ENCODE measurements around the gene RASD1.
"Not testable (repeated sequence)": the region's sequence is repeated elsewhere in the genome, so short reads cannot be mapped to it uniquely, and the experiment has no call there.

Gene RASD1

DNA sequence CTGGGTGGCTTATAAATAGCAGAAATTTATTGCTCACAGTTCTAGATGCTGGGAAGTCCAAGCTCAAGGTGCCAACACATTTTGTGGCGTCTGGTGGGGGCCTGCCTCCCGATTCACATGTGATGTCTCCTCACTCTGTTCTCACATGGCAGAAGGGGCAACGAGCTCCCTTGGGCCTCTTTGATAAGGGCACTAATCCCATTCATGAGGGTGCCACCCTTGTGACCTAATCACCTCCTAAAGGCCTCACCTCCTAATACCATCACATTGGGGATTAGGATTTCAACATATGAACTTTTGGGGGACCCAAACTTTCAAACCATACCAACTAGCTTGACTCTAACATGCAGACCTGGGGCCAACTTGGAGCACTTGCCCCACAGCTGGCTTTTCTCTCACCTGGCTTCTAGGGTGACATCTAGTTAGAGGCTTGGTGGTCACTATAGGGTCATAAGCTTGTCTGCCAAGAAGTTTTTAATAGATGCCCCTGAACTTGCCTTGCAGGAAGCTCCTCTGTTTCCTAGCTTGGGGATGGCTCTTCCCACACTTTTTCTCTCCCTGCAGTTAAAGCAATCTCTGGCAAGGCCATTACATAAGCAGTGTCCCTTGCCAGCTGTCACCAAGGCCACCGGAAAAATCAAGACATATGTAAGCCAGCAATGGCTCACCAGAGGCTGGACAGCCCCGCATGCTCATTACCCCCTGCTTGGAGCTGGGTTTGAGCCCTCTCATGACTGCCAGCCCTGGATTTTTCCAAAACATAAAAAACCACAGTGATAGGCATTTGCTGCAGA lies 27.8 kb downstream of the RASD1 start:
- DNase-seq = no peak

DNA sequence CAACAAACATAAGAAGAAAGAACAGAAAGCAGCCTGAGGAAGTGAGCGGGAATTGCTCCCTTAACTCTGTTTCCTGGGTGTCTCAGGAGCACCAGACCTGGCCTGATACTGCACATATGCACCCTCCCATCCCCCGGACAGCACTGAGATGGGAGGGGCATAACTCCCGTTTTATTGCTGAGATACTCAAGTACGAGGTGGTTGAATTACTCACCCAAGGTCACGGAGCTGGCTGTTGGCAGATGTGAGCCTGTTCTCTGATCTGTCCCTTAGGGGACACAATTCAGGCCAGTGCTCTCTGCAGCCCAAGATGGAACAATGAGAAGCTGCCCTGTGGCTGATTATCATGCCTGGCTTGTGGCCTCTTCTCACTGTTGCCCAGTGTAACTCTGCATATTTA lies 28.5 kb downstream of the RASD1 start:
- no peak for DNase-seq

DNA sequence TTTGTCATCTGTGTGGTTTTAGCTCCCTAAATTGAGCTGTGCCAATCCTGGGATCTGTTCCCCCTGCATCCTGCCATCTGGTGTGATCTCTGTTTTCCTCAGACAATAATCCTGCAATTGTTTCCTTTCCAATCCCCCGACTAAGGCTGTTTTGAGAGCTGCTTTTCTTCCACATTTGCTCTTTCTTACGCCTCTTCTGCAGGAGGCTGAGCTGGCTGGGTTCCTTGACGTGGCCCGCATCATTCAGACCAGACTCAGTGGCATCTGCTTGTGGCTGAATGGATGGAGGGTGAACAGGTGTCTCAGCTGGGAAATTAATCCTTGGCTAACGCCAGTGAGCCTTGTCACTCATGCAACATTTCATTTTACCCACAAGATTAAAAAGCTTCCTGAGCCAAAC lies 29.2 kb downstream of the RASD1 start:
- DNase-seq = no peak

DNA sequence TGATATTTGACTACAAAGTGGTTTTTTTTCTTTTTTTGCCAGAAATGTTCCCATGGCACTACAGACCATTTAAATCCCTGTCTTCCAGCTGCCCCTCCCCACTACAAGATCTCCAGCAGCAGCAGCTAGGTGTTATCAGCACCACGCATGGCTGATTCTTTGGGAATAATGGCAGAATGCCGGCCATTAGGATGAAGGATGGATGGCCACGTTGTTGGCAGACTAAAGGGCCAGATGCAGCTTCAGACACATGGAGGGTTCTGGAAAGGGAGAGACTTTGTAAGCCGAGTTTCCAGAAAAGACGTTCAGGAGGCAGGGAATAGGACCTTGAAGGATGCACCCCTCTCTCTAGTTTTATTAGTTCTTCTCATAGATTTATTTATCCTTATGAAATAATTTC lies 29.7 kb downstream of the RASD1 start:
- no peak for DNase-seq

DNA sequence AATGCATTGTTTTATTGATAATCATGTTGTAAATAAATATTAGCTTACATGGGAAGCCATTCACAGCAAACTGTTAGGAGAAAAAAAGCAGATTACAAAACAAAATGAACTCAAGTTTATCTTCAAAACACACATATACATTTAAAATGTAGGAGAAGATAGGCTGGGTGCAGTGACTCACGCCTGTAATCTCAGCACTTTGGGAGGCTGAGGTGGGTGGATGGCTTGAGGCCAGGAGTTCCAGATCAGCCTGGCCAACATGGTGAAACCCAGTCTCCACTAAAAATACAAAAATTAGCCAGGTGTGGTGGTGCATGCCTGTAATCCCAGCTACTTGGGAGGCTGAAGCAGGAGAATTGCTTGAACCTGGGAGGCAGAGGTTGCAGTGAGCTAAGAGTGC lies 30.3 kb downstream of the RASD1 start:
- not testable (repeated sequence) for DNase-seq

DNA sequence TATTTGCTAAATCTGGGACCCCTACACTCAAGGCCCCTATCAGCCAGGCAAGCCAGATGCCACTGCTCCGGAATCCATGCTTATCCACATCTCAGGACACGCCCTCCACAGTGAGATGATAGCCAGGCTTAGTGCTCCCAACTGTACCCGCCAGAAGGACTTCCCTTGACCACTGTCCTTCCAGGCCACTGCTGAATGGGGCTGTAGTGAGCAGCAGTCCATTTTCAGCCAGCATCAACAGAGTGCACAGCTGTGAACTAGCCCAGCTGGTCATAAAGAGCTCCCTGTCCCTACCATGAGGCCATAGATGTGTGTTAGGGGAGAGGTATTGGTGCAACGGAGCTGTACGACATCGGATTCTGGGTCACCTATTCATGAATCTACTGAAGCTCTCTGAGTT lies 32.4 kb downstream of the RASD1 start:
- DNase-seq = no peak

DNA sequence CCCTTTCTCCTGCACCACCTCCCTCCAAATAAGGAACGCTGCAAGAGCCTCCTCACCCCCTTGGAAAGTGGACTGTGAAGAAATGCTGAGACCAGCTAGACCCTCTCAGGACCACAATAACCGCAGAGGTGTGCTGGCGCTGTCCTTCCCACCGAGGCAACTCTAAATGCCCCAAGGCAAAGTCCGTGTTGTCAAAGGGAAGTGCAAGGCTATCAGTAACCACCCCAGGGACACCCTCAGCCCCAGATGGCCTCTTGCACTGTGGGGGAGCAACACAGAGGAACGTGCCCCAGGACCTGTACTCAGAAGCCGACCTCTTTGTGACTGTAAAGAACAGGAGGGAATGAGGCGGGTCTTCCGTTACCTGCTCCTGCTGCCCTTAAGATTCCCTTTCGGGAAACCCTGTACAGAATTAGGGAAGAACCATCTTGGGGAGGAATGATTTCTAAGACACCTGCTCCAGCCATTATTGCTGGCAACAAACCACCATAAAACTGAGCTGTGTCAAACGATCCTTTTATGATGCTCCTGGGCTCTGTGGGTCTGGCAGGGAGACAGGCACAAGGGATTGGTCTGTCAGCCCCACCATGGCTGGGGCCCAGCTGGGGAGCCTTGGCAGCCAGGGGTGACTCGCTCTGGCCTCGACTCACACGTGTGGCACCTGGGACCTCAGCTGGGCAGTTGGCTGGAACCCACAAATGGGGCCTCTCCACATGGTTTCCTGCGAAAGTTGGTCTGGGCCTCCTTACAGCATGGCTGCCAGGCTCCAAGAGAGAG lies 34.0 kb downstream of the RASD1 start:
- DNase-seq = no peak

DNA sequence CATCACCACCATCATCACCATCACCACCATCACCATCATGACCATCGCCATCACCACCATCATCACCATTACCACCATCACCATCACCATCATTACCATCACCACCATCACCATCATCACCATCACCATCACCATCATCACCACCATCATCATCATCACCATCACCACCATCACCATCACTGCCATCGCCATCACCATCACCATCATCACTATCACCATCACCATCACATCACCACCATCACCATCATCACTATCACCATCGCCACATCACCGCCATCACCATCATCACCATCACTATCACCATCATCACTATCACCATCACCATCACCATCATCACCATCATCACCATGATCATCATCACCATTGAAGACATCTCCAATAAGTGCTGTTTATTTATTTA lies 36.2 kb downstream of the RASD1 start:
- no peak for DNase-seq

DNA sequence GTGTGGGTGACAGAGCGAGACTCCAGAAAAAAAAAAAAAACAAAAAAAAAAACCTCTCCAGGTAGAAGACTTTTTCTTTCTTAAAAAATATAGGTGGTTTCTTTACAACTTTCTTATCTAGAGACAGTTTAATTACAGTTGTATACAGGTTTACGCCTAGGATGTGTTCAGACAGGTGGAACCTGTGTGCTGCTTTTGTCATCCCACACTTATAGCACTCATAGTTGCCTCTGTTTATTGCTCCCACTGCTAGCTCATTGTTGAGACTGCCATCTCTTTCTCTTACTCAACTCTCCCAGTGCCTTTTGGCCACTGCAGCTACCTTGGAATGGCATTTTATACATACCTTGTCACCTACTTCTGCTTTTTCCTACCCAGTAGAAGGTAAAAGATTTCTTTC lies 38.5 kb downstream of the RASD1 start:
- DNase-seq = no peak

DNA sequence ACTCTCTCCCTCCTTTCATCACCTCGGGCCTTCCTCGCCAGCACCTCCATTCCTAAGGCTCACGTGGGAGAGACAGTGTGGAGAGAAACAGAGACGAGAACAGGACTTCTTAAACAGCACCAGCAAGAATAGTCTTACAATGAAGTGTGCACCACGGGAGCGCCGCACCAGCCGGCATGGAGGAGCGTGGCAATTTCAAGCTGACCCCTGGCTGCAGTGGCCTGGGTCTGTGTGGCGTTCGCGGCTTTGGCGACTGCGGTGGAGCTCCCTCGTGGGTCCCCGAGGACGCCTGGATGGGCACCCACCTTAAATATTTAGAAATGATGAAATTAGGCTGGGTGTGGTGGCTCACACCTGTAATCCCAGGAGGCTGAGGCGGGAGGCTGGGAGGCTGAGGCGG lies 39.9 kb downstream of the RASD1 start:
- no peak for DNase-seq

DNA sequence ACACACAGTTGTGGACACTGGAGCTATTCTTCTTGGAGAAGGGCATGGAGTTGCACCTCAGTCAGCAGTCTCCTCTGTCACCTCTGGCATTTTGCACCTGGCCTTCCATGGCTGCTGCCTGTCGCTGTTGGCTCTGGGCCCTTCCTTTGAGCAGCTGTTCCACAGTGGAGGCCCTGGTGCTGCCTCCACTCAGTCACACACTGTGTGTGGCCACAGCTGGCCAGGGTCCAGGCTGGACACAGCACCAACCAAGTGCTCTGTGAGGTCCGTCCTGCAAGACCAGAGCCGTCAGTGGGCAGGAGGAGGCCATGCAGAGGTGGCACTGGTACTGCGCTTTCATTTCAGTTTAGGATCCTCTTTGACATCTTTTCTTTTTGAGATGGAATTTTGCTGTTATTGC lies 41.0 kb downstream of the RASD1 start:
- DNase-seq = no peak

DNA sequence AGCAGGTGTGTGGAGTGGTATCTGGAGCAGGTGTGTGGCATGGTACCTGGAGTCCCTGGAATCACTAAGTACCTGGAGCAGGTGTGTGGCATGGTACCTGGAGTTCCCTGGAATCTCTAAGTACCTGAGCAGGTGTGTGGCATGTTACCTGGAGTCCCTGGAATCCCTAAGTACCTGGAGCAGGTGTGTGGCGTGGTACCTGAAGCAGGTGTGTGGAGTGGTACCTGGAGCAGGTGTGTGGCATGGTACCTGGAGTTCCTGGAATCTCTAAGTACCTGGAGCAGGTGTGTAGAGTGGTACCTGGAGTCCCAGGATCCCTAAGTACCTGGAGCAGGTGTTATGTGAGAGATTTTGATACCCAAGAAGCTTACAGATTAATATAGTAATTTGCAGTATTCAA lies 41.5 kb downstream of the RASD1 start:
- not testable (repeated sequence) for DNase-seq

DNA sequence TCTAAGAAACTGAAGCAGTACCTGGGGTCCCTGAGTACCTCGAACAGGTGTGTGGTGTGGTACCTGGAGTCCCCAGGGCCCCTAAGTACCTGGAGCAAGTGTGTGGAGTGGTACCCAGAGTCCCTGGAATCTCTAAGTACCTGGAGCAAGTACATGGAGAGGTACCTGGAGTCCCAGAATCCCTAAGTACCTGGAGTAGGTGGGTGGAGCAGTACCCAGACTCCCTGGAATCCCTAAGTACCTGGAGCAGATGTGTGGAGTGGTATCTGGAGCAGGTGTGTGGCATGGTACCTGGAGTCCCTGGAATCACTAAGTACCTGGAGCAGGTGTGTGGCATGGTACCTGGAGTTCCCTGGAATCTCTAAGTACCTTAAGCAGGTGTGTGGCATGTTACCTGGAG lies 41.9 kb downstream of the RASD1 start:
- DNase-seq = no peak

DNA sequence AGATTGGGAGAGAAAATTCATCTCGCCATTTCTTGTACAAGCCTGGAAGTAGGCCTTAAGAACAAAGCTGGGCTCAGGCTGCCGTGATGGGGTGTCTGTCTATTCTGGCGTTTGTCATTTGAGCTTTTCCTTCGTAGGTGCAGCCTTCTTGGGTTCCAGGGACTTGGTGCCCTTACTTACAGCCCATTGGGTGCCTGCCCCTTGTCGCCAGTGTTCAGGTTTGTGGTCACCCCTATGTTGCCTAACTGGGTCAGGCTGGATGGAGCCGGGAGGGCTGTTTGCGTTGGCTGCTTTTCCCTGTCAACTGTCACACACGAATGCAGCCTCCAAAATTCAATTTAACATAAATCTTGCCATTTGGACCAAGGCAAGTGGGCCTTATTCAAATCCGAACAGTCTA lies 43.1 kb downstream of the RASD1 start:
- DNase-seq = no peak

DNA sequence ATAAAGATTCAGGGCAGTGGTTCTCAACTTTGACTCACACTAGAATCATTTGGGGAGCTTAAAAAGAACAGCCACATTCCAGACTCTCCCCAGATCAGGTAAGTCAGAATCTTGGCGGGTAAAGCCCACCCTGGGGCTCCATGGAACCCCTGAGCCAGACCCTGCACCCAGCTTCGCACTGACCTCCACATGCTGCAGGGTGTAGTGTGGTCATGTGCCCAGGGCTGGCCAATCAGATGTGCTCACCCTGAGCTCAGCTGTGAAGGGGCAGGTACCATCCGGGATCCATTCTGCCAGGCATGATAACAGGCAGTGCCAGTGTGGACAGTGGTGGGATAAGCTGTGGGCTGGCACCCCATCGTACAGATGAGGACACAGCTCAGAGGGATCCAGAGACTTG lies 47.5 kb downstream of the RASD1 start:
- DNase-seq = no peak

DNA sequence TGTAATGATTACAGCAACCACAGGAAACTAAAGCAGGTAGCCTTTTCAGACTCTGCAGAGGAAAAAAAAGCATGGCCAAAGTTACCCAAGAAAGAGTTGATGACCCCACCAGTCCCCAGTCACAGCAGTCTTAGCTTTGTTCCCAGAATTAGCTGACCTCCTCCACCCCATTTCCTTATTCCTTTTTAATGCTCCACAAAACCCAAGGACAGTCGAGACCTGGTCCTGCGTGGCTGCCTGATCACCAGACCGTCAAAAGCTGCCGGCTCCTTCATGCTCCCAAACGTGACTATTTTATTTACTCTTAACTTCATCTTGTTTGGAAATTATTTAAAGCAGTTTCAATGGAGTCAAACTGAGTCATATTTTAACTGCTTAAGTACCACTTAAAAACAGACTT lies 48.1 kb downstream of the RASD1 start:
- no peak for DNase-seq

DNA sequence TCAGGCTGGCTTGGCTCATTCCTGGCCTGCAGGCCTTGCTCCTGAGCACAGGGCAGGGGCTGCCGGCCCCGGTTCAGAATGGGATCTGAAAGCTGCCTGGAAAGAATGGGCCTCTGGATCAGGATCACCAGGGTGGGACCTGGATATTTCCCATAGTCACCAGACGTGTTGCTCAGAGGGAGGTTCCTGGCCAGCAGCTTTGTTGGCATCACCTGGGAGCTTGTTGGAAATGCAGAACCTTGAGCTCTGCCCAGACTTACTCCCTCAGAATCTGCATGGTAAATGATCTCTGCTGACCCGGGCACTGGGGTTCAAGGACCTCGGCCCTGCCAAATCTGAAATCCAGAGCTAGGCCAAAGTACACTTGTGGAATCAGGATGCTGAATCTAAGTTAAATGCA lies 48.9 kb downstream of the RASD1 start:
- no peak for DNase-seq

DNA sequence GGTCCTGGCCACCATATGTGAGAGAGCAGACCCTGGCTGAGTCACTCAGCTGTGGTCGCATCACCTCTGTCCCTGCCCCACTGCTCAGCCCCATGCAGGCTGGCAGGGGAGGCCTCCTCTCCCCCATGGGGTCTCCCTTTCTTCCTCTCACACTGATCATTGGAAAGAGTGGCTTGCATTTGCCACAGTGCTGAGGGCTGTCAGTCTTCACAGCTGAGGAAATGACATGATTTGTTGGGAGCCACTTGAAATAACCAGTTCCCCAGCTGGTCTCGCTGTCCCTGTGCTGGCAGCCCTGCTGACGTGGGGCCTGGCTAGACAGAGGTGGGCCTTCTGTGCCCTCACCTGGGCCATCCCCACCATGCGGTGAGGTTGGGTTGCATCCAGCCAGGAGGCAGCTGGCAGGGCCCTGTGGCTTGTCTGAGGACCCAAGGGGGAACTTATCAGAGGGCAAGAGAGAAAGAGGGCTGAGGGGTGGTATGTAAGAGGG lies 49.5 kb downstream of the RASD1 start:
- DNase-seq = no peak

DNA sequence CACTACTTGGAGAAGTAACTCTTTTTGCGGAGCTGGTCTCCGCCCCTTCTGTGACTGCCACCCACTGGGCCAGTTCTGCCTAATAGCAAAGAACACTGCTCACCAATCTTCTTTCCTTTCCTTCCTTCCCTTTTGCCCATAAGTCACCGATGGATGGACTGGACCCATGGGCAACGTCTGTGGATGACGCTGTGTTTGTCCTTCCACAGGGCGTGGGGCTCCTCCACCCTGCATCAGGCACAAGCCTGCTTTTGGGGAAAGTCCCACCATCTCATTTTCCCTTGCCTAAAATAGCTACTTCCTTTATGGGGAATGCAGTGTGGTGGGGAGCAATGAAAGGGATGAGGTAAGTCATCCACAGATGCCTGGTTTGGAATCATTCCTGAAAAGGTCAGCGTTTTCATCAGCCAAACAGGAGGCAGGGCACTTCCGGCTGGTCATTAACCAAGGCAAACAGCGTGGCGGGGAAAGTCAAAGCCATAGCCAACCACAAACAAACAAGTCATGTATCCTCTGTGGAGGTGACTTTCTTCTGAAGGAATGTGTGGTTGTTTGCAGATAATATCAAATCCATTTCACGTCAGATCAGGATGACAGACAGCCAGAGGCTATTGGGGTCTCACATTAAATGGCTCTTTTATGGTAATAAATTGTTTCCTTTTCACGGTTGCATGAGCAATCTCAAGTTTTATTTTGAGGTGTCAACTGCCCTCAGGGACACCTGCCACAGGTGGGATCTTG lies 50.1 kb downstream of the RASD1 start:
- no peak for DNase-seq

DNA sequence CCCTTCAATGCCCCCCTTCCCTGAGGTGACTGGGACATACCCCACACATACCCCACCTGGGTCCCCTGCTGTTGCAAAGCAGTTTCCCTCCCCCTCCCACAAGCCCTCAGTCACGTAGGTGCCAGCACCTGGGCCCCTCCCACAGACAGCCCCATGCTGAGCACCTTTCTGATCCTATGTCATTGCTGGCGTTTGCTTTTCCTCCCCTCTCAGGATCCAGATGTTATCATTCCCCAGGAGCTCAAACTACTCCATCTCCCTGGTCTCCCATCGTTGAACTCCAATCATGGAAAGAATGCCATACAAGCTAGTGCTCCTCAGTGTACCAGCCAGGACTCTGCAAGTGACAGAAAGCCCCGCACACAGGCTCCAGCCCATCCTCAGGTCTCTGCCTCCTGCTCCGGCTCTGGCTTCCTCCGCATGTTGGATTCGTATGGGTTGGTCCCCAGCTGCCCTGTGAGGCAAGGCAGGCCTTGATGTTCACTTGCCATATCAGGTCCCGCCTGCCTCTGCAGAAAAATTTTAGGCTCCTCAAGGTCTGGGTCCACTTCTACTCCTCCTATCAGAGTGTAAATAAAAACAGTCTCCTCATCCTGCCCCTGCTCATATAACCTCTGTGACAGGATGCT lies 50.8 kb downstream of the RASD1 start:
- DNase-seq = no peak
